ENCODE results near the gene HLA-A. TPM values are rescaled to one million over a fixed set of nuclear protein-coding genes. Genes with fewer than 3 reads are reported as not detected.

The HLA-A gene
- total and polyA plus RNA-seq, 9 of the 15 experiments (the other 6 are each of a cell fraction or from before 2014, with no cell fraction given) = 0.46 to 3.3 TPM; not detected in 7

DNA sequence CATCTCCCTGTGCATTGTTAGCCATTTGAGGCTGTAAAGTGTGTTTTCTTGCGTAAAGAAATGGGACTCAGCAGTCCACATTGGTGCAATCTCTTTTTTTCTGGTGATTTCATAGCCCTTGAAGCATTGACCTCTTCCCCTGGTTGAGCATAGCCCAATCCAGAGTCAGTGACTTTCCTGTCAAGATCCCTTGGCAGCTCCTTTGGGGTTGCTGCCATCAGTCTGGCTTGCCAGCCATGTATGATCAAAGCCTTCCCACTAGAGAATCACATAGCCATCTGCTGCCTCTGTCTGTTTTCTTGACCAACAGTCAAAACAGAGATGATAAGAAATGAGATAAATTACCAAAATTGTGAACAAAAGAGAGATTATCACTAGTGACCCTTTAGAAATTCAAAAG lies 19.6 kb downstream of the HLA-A start:
- Histone ChIP-seq H3K4me3 (no peak overlapping the region), H4K20me1 (replicated peaks; ENCODE audit: control insufficient read depth, insufficient read depth, low read length) (no peaks in the 10 kb centered on the region), H3K4me1 (replicated peaks in 1 of 2; ENCODE audit: control insufficient read depth in 2 of 2, insufficient read depth in 2 of 2, low read length in 2 of 2) (peaks cover 5 to 15% of the 10 kb centered on the region in 2 experiments), H3K9me1 (ENCODE audit: control insufficient read depth, insufficient read depth, low read length) (no peaks in the 10 kb centered on the region), H3K27ac (ENCODE audit: extremely low read depth, low read depth, low read length) (no peak overlapping the region), H3K9ac (ENCODE audit: insufficient read depth in 1 of 2, low read depth in 2 of 2, low read length in 2 of 2) (no peak overlapping the region), H3K9me3 (replicated peaks; ENCODE audit: control insufficient read depth, insufficient read depth, low read depth, low read length) (no peaks in the 10 kb centered on the region), H3K4me2 (ENCODE audit: insufficient read depth, low read length) (no peak overlapping the region), H3K79me2 (ENCODE audit: control insufficient read depth, insufficient read depth, low read length) (peaks cover 25% of the 10 kb centered on the region), H3K27me3 (ENCODE audit: control insufficient read depth in 2 of 2, insufficient read depth in 2 of 2, low read length in 2 of 2) (no peaks in the 10 kb centered on the region), H2AFZ (ENCODE audit: low read depth, low read length) (no peak overlapping the region), H3K36me3 (ENCODE audit: control insufficient read depth, insufficient read depth, low read length) (no peaks in the 10 kb centered on the region)
- in situ Hi-C loops (cut with MboI) = no loop called here
- TF ChIP-seq POLR2H (tag; IDR thresholded peaks at IDR 0.05; ENCODE audit: low read depth) = no peak
- no peak for TF ChIP-seq TCF3 (CRISPR knock-in tag; IDR thresholded peaks at IDR 0.05)
- no peak for TF ChIP-seq ZNF311 (CRISPR knock-in tag; IDR thresholded peaks at IDR 0.05)
- peak in 1 of 2 experiments; percentile 10 for TF ChIP-seq NCOA2 (IDR thresholded peaks at IDR 0.05; ENCODE audit: partially characterized antibody in 2 of 2)
- TF ChIP-seq, protein P1, sequence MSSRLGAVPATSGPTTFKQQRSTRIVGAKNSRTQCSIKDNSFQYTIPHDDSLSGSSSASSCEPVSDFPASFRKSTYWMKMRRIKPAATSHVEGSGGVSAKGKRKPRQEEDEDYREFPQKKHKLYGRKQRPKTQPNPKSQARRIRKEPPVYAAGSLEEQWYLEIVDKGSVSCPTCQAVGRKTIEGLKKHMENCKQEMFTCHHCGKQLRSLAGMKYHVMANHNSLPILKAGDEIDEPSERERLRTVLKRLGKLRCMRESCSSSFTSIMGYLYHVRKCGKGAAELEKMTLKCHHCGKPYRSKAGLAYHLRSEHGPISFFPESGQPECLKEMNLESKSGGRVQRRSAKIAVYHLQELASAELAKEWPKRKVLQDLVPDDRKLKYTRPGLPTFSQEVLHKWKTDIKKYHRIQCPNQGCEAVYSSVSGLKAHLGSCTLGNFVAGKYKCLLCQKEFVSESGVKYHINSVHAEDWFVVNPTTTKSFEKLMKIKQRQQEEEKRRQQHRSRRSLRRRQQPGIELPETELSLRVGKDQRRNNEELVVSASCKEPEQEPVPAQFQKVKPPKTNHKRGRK (tag; IDR thresholded peaks at IDR 0.05) = 0 out of 2 replicates have a peak, but pooled peaks have one; percentile 26
- TF ChIP-seq MYC (IDR thresholded peaks at IDR 0.05; ENCODE audit: low read depth, low read length) = no peak
- TF ChIP-seq MYC (CRISPR knock-in tag; IDR thresholded peaks at IDR 0.05; ENCODE audit: borderline replicate concordance, low read depth) = no peak
- POLR2A ChIA-PET = no interaction called here
- FAIRE-seq (no peak), ATAC-seq (no peak), DNase-seq (ENCODE audit: extremely low read depth in 1 of 4, low spot score in 3 of 4) (no peak)
- CTCF ChIA-PET (ENCODE audit: low intra/inter-chr PET ratio) = no interaction called here
- BruUV-seq (replicated peaks) = no TSS peak
- intact Hi-C loops (cut with micrococcal nuclease) = no loop called here
- 87% methylated on average over 1 of the region's 1 CpG for WGBS (ENCODE audit: insufficient coverage, low coverage, missing lambda C conversion rate)
